Loucy (cell line): ENCODE data around the gene LAMC1.

Experiments
- CTCF ChIP-seq: fragments of 200-600 bp; sonication (generic); conservative IDR thresholded peaks from 2 replicates; pipeline ENCODE4 v1.5.1; 2014; ENCODE audit warnings: mild to moderate bottlenecking, antibody characterized with exemption, low read length
- EZH2phosphoT487 ChIP-seq: fragments of 200-600 bp; IDR thresholded peaks from 2 replicates; pipeline ENCODE4 v1.6.1; 2018; ENCODE audit warnings: antibody characterized with exemption, mild to moderate bottlenecking, moderate library complexity, borderline replicate concordance

- TF ChIP-seq CTCF (no peak), EZH2phosphoT487 (no peak)
Measured at GRCh38 chr1:182993746-182994145, 29.5 kb upstream of the LAMC1 start.
